Mammary epithelial cell (primary cell): ENCODE data around the gene GALNT2.

Source experiments
- EZH2 ChIP-seq: IDR thresholded peaks from 2 replicates; pipeline ENCODE4 v1.6.1; 2012; ENCODE audit warnings: low read length, inconsistent platforms, borderline replicate concordance
- TF ChIP-seq, protein P1 (sequence below), 2 donors: IDR thresholded peaks in 1 of 2; conservative IDR thresholded peaks in 1 of 2; 2 replicates each; pipeline ENCODE4 v1.5.1; 2011 to 2012; ENCODE audit warnings: inconsistent platforms in 2 of 2, low read length in 2 of 2, mild to moderate bottlenecking in 2 of 2, control low read depth in 1 of 2, low read depth in 1 of 2; ENCODE audit not compliant: insufficient read depth in 1 of 2; ENCODE audit errors: extremely low read depth in 1 of 2

DNA sequence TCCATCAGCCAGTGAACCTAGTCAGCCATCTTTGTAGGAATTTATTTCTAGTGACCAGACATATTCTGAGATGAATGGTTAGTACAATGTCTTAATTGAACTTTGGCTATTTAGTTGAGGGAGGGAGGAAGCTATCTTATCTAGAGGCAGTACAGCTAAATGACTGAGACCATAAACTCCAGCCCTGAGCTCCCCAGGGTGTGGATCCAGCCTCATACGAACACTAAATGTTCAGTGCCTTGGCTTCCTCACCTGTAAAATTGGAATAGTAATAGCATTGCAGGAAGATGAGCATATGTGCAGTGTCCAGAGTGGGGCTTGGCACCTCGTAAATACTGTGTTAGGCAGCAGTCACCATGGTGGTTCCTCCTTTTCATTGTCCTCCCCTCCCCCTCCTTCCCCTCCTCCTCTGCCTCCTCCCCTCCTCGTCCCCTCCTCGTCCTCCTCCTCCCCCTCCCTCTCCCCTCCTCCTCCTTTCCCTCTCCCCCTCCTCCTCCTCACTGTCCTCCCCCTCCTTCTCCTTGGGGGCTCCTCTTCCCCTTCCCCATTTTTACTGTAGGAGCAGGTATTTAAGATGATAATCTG lies 108.2 kb downstream of the GALNT2 start:
- TF ChIP-seq, protein P1, sequence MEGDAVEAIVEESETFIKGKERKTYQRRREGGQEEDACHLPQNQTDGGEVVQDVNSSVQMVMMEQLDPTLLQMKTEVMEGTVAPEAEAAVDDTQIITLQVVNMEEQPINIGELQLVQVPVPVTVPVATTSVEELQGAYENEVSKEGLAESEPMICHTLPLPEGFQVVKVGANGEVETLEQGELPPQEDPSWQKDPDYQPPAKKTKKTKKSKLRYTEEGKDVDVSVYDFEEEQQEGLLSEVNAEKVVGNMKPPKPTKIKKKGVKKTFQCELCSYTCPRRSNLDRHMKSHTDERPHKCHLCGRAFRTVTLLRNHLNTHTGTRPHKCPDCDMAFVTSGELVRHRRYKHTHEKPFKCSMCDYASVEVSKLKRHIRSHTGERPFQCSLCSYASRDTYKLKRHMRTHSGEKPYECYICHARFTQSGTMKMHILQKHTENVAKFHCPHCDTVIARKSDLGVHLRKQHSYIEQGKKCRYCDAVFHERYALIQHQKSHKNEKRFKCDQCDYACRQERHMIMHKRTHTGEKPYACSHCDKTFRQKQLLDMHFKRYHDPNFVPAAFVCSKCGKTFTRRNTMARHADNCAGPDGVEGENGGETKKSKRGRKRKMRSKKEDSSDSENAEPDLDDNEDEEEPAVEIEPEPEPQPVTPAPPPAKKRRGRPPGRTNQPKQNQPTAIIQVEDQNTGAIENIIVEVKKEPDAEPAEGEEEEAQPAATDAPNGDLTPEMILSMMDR (conservative IDR thresholded peaks at IDR 0.05 in 1 of 2, IDR thresholded peaks at IDR 0.05 in 1 of 2; ENCODE audit: extremely low read depth in 1 of 2, insufficient read depth in 1 of 2, low read depth in 1 of 2, low read length in 2 of 2) = no peak
- TF ChIP-seq EZH2 = no peak
